Activated naive CD8-positive, alpha-beta T cell treated with anti-CD3 and anti-CD28 coated beads, Interleukin-2, amount 10 ng/mL, durations not matched to agents 7 days and 5 days (primary cell): ENCODE results near the gene PID1. TPM values are rescaled to one million over a fixed set of nuclear protein-coding genes. Genes with fewer than 3 reads are reported as not detected.

Experiments used
- ATAC-seq: fragments of 150-1000 bp; cut with Tn5 transposase; one replicate; pipeline ENCODE4 v1.10.0; 2021; ENCODE audit warnings: low read depth, moderate library complexity
- POLR2A ChIA-PET: fragments of 350-600 bp; sonication (Branson Sonifier 250); formaldehyde crosslinking; loops from one replicate; lab custom pipeline; 2021; ENCODE audit warnings: antibody characterized with exemption; lab: Charles Lee
- DNase-seq: peaks from one replicate; pipeline ENCODE4 v3.0.0; 2021
- H3K27ac Mint-ChIP-seq: one replicate; pipeline ENCODE4 v1.8.0; 2022; ENCODE audit warnings: mild to moderate bottlenecking, mixed read lengths
- H3K27me3 Mint-ChIP-seq: one replicate; pipeline ENCODE4 v1.8.0; 2022; ENCODE audit warnings: mild to moderate bottlenecking, moderate library complexity, mixed read lengths
- H3K36me3 Mint-ChIP-seq: one replicate; pipeline ENCODE4 v1.8.0; 2021; ENCODE audit warnings: mild to moderate bottlenecking, mixed read lengths
- H3K4me1 Mint-ChIP-seq: one replicate; pipeline ENCODE4 v1.8.0; 2021; ENCODE audit warnings: mixed read lengths
- H3K4me3 Mint-ChIP-seq: one replicate; pipeline ENCODE4 v1.8.0; 2022; ENCODE audit warnings: mild to moderate bottlenecking, moderate library complexity, mixed read lengths
- H3K9me3 Mint-ChIP-seq: one replicate; pipeline ENCODE4 v1.8.0; 2021; ENCODE audit warnings: mixed read lengths
- total RNA-seq, 2 experiments: library from RNA; stranded (reverse); gene quantifications; one replicate each; pipeline ENCODE4 v1.2.3, GENCODE V29; 2021

Gene PID1
- total RNA-seq, 2 experiments from 2014 or later: 0.11 to 0.17 TPM

DNA sequence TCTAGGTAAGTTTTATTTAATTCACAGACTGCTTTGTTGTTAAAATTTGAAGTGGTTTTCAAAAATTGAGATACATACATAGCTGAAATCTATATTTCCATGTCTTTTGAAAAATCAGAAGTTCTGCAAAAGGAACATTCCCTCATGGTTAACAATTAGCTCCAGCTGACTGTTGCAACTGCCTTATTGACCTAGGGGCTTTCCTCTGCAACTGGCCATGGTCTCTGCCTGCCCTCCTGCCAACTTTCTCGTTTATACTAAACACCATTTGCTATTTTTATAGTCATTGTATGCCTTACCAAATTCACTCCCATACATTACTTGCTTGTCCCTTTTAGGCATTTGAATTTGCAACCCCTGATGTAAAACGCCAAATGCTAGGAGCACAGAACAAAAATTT lies 107.2 kb downstream of the PID1 start:
- H3K4me3 Mint-ChIP-seq: no peak overlapping the region
- H3K36me3 Mint-ChIP-seq: no peaks in the 10 kb centered on the region
- no peak overlapping the region for H3K27ac Mint-ChIP-seq
- no peaks in the 10 kb centered on the region for H3K4me1 Mint-ChIP-seq
- ATAC-seq (no peak), DNase-seq (no peak)
- no peaks in the 10 kb centered on the region for H3K9me3 Mint-ChIP-seq
- POLR2A ChIA-PET: no interaction called here
- no peaks in the 10 kb centered on the region for H3K27me3 Mint-ChIP-seq

DNA sequence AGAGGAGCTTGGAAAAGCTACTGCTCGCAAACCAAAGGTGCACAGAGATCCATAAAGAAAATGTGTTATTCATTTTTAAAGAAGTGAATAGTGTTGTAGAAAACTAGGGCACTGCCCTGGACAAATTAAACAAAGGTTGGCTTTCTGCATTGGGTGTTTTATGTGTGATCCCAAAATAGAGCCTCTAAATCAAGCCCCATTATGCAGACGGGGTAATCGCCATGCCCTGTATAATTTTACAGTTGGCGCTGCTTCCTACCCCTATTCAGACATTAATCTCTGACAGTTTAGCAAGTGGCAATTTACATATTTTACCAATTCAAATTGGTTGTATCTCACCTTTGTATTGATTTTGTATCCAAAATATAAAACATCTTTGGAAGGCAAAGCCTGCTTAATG lies 109.1 kb downstream of the PID1 start:
- ATAC-seq: no peak
- POLR2A ChIA-PET: no interaction called here
- Mint-ChIP-seq H3K36me3 (no peaks in the 10 kb centered on the region), H3K4me1 (no peaks in the 10 kb centered on the region), H3K27ac (no peak overlapping the region), H3K27me3 (no peaks in the 10 kb centered on the region), H3K9me3 (no peaks in the 10 kb centered on the region), H3K4me3 (no peak overlapping the region)
- DNase-seq: no peak

DNA sequence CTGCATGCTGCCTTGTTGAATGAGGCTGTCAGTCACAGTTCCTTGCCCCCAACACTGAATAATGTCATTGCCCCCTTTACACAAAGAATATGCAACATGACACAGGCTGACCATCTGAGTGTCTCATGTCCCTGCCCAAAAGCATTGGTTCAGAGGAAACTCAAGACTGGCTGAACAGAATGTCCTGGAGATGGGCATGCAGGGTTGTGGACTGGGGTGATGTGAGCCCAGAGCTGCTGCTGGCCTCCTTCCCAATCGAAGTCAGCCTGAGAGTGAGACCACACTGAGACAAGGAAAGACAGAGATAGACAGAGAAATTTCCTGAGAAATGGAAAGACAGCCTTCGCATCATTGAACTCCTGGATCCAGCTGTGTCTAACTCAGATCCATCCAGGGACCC lies 110.1 kb downstream of the PID1 start:
- peaks cover 5% of the 10 kb centered on the region for H3K9me3 Mint-ChIP-seq
- DNase-seq (no peak), ATAC-seq (no peak)
- H3K4me1 Mint-ChIP-seq: no peaks in the 10 kb centered on the region
- no peak overlapping the region for H3K4me3 Mint-ChIP-seq
- no peak overlapping the region for H3K27ac Mint-ChIP-seq
- H3K27me3 Mint-ChIP-seq: no peaks in the 10 kb centered on the region
- POLR2A ChIA-PET: no interaction called here
- no peaks in the 10 kb centered on the region for H3K36me3 Mint-ChIP-seq

DNA sequence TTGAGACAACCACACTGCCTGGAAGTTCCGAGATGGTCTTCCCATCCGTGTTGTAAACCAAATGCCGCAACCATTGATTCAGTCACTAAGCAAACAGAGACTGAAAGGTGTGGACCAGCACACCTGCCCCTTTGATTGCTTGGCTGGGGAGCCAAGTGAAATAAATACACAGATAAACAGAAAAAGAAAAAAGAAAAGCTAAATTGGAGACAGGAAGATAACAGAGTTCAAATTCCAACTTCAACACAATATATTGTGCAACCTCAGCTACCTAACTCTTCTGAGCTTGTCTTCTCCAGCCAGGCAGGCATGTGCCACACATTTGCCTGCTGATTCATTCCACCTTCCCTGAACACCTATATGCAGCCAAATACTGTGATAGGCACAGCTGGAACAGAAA lies 110.9 kb downstream of the PID1 start:
- Mint-ChIP-seq H3K27ac (no peak overlapping the region), H3K27me3 (no peaks in the 10 kb centered on the region), H3K36me3 (no peaks in the 10 kb centered on the region), H3K9me3 (peaks cover 5% of the 10 kb centered on the region), H3K4me3 (no peak overlapping the region), H3K4me1 (no peaks in the 10 kb centered on the region)
- POLR2A ChIA-PET: no interaction called here
- ATAC-seq (no peak), DNase-seq (no peak)

DNA sequence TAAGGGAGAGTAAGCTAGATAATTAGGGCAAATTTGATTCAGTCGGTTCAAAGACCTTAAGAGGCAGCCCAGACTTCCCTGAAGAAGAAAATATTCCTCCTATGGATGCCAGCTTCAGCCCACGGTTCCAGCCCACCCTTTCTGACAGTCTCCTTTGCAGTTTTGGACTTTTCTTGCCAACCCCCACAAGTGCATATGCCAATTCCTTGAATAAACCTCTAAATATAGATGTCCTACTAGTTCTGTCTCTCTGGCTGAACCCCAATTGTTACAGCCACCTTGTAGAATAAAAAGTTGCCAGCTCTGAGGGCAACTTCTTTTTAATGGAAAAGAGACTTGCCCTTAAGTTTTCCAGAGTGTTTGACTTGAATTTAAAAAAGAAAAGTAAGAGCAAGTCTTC lies 111.7 kb downstream of the PID1 start:
- POLR2A ChIA-PET: no interaction called here
- H3K27ac Mint-ChIP-seq: no peak overlapping the region
- DNase-seq (no peak), ATAC-seq (no peak)
- H3K9me3 Mint-ChIP-seq: peaks cover 5% of the 10 kb centered on the region
- H3K36me3 Mint-ChIP-seq: no peaks in the 10 kb centered on the region
- no peak overlapping the region for H3K4me3 Mint-ChIP-seq
- H3K27me3 Mint-ChIP-seq: no peaks in the 10 kb centered on the region
- H3K4me1 Mint-ChIP-seq: no peaks in the 10 kb centered on the region

DNA sequence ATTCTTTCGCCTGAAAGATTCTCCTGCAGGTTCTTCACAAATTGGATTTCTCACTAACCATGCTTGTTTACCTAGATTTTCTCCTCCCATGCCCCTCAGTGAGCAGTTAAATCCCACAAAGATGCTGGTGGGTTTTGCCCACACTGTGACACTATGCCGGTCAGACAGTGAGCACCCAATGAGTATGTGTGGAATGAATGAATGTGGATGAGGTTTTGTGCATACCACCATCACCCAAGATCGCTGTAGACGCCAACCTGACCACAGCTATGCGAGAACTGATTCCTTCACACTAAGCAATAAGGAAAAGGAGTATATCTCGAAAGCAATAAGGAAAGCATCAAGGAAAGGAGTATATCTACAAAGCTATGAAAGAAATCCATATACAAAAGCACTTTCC lies 116.7 kb downstream of the PID1 start:
- no peak for ATAC-seq
- Mint-ChIP-seq H3K4me3 (no peak overlapping the region), H3K27ac (no peak overlapping the region), H3K36me3 (no peaks in the 10 kb centered on the region), H3K9me3 (peaks cover 5% of the 10 kb centered on the region), H3K4me1 (no peaks in the 10 kb centered on the region), H3K27me3 (no peaks in the 10 kb centered on the region)
- no peak for DNase-seq
- POLR2A ChIA-PET: no interaction called here

DNA sequence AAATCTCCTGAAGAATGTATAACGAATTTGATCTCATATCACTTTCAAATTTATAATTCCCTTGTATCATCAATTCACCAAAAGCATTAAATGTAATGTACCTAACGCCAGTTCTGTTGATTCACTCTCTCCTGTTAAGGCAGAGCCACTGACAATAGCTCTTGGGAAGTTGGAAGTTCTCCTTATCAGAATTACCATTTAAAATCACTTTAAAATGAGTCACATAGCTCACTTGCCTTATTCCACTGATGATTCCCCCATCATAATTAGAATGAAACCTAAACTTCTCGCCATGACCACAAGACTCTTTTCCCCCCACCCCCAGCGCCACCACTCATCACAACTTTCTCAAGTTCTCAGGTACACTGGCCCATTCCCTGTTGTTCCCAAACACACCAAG lies 117.1 kb downstream of the PID1 start:
- ATAC-seq (no peak), DNase-seq (no peak)
- Mint-ChIP-seq H3K4me1 (no peaks in the 10 kb centered on the region), H3K27me3 (no peaks in the 10 kb centered on the region), H3K36me3 (no peaks in the 10 kb centered on the region), H3K4me3 (no peak overlapping the region), H3K27ac (no peak overlapping the region), H3K9me3 (peaks cover 5% of the 10 kb centered on the region)
- POLR2A ChIA-PET: no interaction called here

DNA sequence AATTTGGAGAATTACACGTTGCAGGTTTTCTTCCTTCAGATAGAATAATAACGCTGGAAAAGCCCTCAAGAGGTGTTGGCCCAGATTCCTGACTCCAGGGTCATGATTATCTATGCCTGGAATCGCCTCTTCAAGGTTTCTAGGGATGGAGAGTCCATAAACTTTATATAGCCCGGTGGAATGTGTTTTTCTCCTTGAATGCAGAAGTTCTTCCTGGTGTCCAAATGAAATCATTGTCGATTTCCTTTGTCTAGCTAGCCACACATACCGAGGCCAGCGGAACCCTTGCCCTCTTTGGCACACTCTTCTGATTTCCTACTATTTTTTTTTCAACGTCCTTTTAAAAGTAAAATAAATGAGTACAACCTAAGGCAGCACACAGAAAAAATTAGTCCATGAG lies 117.8 kb downstream of the PID1 start:
- no peak for ATAC-seq
- no peak overlapping the region for H3K4me3 Mint-ChIP-seq
- no peak overlapping the region for H3K27ac Mint-ChIP-seq
- POLR2A ChIA-PET: no interaction called here
- no peaks in the 10 kb centered on the region for H3K4me1 Mint-ChIP-seq
- H3K27me3 Mint-ChIP-seq: no peaks in the 10 kb centered on the region
- peaks cover 5% of the 10 kb centered on the region for H3K9me3 Mint-ChIP-seq
- DNase-seq: no peak
- no peaks in the 10 kb centered on the region for H3K36me3 Mint-ChIP-seq

DNA sequence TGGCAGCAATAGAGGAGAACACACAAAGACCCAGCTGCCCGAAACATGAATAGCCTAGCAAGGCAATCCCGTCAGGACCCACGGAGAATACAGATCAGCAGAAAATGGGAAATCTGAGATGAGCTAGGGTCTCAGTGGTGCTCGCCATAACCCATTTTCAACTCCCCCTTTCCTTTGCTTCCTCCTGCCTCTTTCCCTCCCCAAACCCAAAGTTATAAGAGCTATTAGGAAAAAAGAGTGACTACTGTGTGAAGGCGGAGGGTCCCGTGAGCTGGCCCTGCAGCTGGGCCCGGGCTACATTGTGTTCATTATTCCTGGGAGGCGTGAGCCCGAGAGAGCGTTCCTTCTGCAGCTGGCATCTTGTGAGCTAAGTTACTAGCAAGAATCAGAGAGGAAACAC lies 118.4 kb downstream of the PID1 start:
- ATAC-seq: no peak
- H3K27me3 Mint-ChIP-seq: no peaks in the 10 kb centered on the region
- DNase-seq: no peak
- H3K36me3 Mint-ChIP-seq: no peaks in the 10 kb centered on the region
- no peaks in the 10 kb centered on the region for H3K4me1 Mint-ChIP-seq
- no peak overlapping the region for H3K4me3 Mint-ChIP-seq
- POLR2A ChIA-PET: no interaction called here
- no peak overlapping the region for H3K27ac Mint-ChIP-seq
- H3K9me3 Mint-ChIP-seq: peaks cover 5% of the 10 kb centered on the region

DNA sequence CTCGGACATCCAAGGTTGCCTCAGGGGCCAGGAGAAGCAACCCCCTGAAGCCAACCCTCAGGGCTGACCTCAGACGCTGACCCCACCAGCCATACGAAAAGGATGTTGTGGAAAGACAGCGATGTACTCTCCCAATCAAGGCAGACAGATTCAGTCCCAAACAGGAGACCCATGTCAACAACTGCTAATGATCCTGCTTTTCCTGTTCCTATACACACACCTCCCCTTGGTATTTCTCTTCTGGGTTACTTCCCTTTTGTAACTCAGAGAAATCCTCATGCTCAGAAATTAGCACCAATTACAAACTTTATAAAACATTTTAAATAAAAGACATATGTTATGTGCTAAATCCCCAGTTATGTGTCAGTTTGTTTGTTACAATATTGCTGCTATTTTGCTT lies 120.8 kb downstream of the PID1 start:
- Mint-ChIP-seq H3K27me3 (no peaks in the 10 kb centered on the region), H3K4me3 (no peak overlapping the region), H3K4me1 (no peaks in the 10 kb centered on the region), H3K27ac (no peak overlapping the region), H3K9me3 (no peaks in the 10 kb centered on the region), H3K36me3 (no peaks in the 10 kb centered on the region)
- no peak for ATAC-seq
- no peak for DNase-seq
- POLR2A ChIA-PET: no interaction called here

DNA sequence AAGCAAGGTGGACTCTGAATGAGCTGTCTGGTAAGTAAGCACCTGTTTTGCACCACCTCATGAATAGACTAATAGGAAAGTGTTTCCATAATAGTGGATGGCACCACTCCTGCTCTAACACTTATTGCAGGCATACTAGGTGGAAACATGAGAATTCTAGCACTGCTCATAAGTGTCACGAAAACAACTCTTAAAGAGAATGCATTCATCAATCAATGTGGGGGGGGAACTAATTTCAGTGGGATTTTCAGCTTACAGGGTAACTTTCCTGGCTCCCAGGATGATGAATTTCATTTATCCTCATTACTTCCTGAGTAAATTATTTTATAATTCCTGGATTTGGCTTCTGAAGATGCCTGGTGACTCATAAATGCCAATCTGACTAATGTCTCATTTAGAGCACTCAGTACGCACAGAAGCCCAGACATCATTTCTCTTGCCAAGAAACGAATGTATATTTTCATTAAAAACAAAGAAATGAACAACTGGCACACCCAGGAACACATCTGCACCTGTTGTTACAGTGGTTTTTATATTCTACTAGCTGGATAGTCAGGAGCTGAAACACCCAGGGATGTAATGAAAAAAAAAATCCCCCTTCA lies 129.6 kb downstream of the PID1 start:
- POLR2A ChIA-PET: no interaction called here
- no peaks in the 10 kb centered on the region for H3K4me1 Mint-ChIP-seq
- DNase-seq: no peak
- H3K4me3 Mint-ChIP-seq: no peak overlapping the region
- no peaks in the 10 kb centered on the region for H3K36me3 Mint-ChIP-seq
- H3K9me3 Mint-ChIP-seq: peaks cover 2% of the 10 kb centered on the region
- no peaks in the 10 kb centered on the region for H3K27me3 Mint-ChIP-seq
- no peak overlapping the region for H3K27ac Mint-ChIP-seq
- ATAC-seq: no peak

DNA sequence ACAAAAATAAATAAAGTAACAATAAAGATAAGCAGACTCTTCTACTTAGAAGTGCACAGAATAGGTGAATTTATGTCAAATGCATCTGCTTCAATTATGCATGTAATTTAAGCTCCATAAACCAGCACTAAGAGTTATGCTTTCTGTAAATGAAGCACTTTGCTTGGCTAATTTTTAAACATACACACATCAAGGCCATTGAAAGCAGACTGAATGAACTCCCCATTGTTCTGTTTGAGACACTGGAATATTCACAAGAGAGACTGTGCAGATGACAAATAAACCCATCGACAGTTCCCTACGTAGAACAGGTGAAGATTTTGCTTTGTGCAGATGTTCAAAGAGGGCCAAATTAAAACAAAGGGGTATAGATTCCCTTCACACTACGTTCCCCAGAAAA lies 133.4 kb downstream of the PID1 start:
- Mint-ChIP-seq H3K27ac (no peak overlapping the region), H3K9me3 (peaks cover 3% of the 10 kb centered on the region), H3K27me3 (no peaks in the 10 kb centered on the region), H3K4me3 (no peak overlapping the region), H3K36me3 (no peaks in the 10 kb centered on the region), H3K4me1 (no peaks in the 10 kb centered on the region)
- no peak for ATAC-seq
- no peak for DNase-seq
- POLR2A ChIA-PET: no interaction called here

DNA sequence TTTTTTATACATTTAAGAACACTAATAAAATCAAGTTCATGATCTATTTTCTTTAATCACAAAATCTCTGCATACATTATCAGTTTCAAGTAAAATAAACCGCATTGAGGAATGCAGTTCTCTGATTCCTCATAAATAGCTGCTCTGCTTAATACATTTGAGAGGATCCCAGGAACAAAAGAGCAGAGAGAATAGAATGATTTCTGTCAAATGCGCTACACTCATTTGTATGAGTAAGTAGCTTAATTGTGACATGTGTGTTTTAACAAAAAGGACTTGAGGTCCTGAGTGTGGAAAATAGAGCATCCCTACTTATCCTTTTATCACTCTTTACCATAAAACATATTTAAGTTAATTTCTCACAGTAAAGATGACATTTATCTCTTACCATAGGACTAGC lies 134.0 kb downstream of the PID1 start:
- H3K27me3 Mint-ChIP-seq: no peaks in the 10 kb centered on the region
- no peaks in the 10 kb centered on the region for H3K36me3 Mint-ChIP-seq
- H3K9me3 Mint-ChIP-seq: peaks cover 3% of the 10 kb centered on the region
- H3K4me1 Mint-ChIP-seq: no peaks in the 10 kb centered on the region
- ATAC-seq: no peak
- no peak overlapping the region for H3K27ac Mint-ChIP-seq
- no peak for DNase-seq
- no peak overlapping the region for H3K4me3 Mint-ChIP-seq
- POLR2A ChIA-PET: no interaction called here

DNA sequence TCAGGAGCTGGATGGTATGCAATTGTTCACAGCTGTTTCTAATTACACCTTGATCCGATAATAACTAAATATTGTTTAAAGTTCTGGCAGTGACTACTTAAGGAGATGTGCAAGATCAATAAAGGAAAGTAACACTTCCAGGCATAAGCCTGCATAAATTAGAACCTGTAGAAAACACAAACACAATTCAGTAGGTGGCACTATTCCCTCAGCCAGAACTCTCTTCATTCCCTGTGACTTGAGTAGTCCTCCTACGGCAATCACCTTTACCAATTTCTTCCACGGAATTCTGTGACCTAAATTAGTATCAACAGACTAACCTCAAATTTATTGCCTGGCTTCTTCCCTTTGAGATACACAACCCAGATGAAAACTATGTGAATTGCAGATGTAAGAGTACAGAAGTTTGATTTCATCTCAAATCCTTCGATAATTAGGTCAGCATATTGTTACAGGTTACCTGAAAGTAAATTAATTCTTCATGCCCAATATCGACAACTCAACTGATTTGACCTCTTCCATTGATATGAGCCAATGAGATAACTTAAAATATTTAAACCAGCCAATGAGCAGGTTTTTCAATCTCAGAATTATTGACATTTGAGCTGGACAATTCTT lies 137.8 kb downstream of the PID1 start:
- POLR2A ChIA-PET: no interaction called here
- Mint-ChIP-seq H3K27me3 (no peaks in the 10 kb centered on the region), H3K4me1 (no peaks in the 10 kb centered on the region), H3K4me3 (no peak overlapping the region), H3K36me3 (no peaks in the 10 kb centered on the region), H3K27ac (no peak overlapping the region), H3K9me3 (peaks cover 1% of the 10 kb centered on the region)
- no peak for ATAC-seq
- DNase-seq: no peak

DNA sequence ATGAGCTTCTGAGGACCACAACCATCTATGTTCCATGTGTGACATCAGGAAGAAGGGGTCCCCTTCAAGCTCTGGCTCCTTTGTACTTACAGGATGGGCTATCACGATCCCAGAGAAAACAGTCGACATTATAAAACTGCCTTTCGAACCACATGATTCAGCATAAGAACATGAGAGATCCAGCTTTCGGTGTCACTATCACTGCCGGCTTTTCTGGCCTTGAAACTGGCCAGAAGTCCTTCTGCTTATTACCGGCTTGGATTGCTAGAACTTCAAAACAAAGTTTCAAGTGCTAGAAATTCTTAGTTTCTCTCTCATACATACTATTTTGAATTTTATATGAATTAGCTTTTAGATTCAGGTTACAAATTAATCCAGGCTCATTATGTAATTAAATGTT lies 138.9 kb downstream of the PID1 start:
- no peaks in the 10 kb centered on the region for H3K4me1 Mint-ChIP-seq
- H3K27ac Mint-ChIP-seq: no peak overlapping the region
- H3K4me3 Mint-ChIP-seq: no peak overlapping the region
- no peaks in the 10 kb centered on the region for H3K27me3 Mint-ChIP-seq
- no peaks in the 10 kb centered on the region for H3K36me3 Mint-ChIP-seq
- no peak for DNase-seq
- POLR2A ChIA-PET: no interaction called here
- H3K9me3 Mint-ChIP-seq: peaks cover 1% of the 10 kb centered on the region
- ATAC-seq: no peak
